Measurements from ENCODE around the gene PAPOLA. TPM values are rescaled to one million over a fixed set of nuclear protein-coding genes. Genes with fewer than 3 reads are reported as not detected.
A peak's percentile ranks its signal among the peaks of the same experiment; 100 is the strongest.
"Not testable (repeated sequence)": the region's sequence is repeated elsewhere in the genome, so short reads cannot be mapped to it uniquely, and the experiment has no call there.

The PAPOLA gene
- total RNA-seq, 1 experiment from 2014 or later = 274 TPM

- in situ Hi-C loops (cut with HindIII; ENCODE audit: low sequenced_read_pairs) = no loop called here
- DNase-seq (ENCODE audit: low spot score) = no peak
These were observed 4.6 kb upstream of the PAPOLA start for GRCh38 chr14:96497586-96497985.

DNA sequence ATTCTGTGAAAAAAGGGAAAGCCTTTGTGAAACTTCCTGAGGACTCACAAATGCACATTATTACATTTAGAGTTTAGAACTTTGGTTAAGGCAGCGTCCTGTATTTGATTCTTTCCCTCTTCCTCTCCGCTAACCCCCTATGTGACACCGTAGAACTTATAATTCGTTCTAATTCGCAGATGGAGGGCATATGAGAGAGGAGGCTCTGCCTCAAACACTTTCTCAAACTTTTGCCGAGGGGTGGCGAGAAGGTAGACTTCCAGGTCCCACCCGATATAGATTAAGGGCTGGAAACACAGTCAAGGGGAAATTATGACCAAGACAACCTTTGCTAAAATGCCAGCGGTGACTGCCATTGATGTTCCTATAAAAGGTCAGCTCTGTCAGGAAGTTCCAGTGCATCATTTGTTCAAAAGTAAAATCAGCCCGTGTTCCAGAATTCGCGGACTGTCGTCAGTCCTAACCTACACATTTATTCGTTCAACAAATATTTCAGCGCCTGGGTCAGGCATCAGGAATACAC lies 904 bp upstream of the PAPOLA start:
- in situ Hi-C loops (cut with HindIII; ENCODE audit: low sequenced_read_pairs) = no loop called here
- no peak for DNase-seq (ENCODE audit: low spot score)

- peak; percentile 30 for DNase-seq (ENCODE audit: low spot score)
- in situ Hi-C loops (cut with HindIII; ENCODE audit: low sequenced_read_pairs) = no loop called here
These were observed 581 bp downstream of the PAPOLA start for GRCh38 chr14:96502621-96503305.

DNA sequence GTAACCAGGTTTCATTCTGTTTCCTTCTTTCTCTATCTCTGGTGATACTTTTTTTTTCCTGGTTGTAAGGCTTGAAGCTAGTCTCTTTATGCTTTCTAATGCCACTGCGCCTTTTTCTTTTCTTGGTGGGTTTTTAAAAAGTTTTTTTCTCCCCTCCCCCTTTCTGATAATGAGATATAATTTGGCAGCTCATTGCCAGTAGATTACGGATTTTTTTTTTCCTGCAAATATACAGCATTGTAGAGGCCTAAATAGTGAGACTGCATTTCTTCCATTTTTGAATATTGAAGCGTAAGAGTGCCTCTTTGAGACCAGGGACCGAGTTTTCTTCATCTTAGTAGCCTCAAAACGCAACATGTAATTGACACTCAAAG lies 1.1 kb downstream of the PAPOLA start:
- in situ Hi-C loops (cut with HindIII; ENCODE audit: low sequenced_read_pairs) = no loop called here

GRCh38 chr14:96504353-96504752 lies 2.2 kb downstream of the PAPOLA start:
- DNase-seq (ENCODE audit: low spot score); in situ Hi-C loops (cut with HindIII; ENCODE audit: low sequenced_read_pairs): not testable (repeated sequence)

More for the DNA sequence above, 1.1 kb downstream of the PAPOLA start:
- DNase-seq (ENCODE audit: low spot score) = no peak

DNA sequence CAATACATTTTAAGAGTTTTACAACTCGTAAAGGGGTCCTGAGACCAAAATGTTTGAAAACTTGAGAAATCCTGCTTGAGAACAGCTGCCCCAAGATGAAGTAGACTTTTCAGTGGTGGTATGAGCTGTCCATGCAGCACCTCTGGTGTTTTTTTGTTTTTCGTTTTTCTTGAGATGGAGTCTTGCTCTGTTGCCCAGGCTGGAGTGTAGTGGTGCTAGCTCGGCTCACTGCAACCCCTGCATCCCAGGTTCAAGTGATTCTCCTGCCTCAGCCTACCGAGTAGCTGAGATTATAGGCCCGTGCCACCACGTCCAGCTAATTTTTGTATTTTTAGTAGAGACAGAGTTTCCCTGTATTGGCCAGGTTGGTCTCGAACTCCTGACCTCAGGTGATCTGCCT lies 5.5 kb downstream of the PAPOLA start:
- no peak for DNase-seq (ENCODE audit: low spot score)
- in situ Hi-C loops (cut with HindIII; ENCODE audit: low sequenced_read_pairs) = no loop called here

- in situ Hi-C loops (cut with HindIII; ENCODE audit: low sequenced_read_pairs) = no loop called here
- DNase-seq (ENCODE audit: low spot score) = no peak
These were observed 6.7 kb downstream of the PAPOLA start for GRCh38 chr14:96508900-96509299.

- in situ Hi-C loops (cut with HindIII; ENCODE audit: low sequenced_read_pairs) = no loop called here
These were observed 7.4 kb downstream of the PAPOLA start for GRCh38 chr14:96509457-96510090.

GRCh38 chr14:96511146-96511545 lies 9.0 kb downstream of the PAPOLA start:
- in situ Hi-C loops (cut with HindIII; ENCODE audit: low sequenced_read_pairs) = no loop called here
- no peak for DNase-seq (ENCODE audit: low spot score)

More at GRCh38 chr14:96509457-96510090, 7.4 kb downstream of the PAPOLA start:
- no peak for DNase-seq (ENCODE audit: low spot score)

GRCh38 chr14:96511667-96512066 lies 9.5 kb downstream of the PAPOLA start:
- DNase-seq (ENCODE audit: low spot score) = no peak
- in situ Hi-C loops (cut with HindIII; ENCODE audit: low sequenced_read_pairs) = no loop called here

DNA sequence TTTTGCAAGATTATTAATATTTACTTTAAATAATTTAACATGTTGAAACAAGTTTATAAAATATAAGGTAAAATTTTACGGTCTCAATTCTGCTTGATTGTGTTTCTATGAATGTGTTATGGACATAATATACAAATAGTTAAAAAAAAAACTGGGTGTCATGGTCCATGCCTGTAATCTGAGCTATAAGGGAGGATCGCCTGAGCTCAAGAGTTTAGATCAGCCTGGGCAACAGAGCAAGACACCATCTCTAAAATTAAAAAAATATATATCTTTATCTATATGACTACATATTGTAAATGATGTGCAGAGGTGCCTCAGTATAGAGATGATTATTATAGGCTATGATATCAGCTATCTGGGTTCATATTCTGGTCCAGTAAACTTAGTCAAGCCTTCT lies 9.9 kb downstream of the PAPOLA start:
- in situ Hi-C loops (cut with HindIII; ENCODE audit: low sequenced_read_pairs) = no loop called here

DNA sequence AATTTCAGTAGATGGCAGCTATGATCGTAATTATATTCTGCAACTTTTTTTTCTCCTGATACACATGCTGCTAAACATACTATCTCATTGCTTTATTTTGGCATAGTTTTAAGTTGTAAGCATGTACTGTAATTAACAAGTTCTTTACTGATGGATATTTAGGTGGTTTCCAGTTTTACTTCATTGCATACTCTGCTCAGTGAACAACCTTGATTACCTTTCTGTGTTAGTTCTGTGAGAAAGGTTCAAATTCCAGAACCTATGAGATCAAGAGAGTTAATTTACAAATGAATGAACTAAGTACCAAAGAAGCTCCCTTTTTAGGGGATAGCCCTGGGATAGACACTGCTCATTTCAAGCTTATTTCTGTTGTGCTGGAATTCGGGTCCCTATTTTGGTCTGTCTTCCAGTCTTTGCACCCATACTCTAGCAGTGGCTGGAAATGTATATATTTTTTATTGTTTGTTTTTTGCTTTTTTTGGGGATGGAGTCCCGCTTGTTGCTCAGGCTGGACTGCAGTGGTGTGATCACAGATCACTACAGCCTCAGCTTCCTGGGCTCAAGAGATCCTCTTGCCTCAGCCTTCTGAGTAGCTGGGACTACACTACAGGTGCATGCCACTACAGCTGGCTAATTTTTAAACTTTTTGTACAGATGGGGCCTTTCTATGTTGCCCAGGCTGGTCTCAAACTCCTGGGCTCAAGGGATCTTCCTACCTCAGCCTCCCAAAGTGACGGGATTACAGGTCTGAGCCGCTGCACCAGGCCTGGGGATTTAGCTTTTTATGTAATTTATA lies 10.6 kb downstream of the PAPOLA start:
- in situ Hi-C loops (cut with HindIII; ENCODE audit: low sequenced_read_pairs) = no loop called here
- DNase-seq (ENCODE audit: low spot score) = no peak

More for the DNA sequence above, 9.9 kb downstream of the PAPOLA start:
- no peak for DNase-seq (ENCODE audit: low spot score)

GRCh38 chr14:96514694-96515093 lies 12.5 kb downstream of the PAPOLA start:
- in situ Hi-C loops (cut with HindIII; ENCODE audit: low sequenced_read_pairs) = no loop called here
- no peak for DNase-seq (ENCODE audit: low spot score)

- in situ Hi-C loops (cut with HindIII; ENCODE audit: low sequenced_read_pairs) = no loop called here
- no peak for DNase-seq (ENCODE audit: low spot score)
These were observed 13.5 kb downstream of the PAPOLA start for GRCh38 chr14:96515731-96516130.

DNA sequence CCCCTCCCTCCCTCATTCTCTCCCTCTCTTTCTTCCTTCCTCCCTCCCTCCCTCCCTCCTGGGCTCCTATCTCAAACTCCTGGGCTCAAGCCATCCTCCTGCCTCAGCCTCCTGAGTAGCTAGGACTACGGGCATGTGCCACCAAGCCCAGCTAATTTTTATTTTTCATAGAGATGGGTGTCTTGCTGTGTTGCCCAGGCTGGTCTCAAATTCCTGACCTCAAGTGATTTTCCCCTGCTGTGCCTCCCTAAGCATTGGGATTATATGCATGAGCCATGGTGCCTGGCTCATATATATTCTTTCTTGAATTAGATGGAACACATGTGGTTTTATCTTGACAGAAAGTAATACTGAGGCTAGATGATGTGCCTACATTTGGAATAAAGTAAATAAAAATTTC lies 14.2 kb downstream of the PAPOLA start:
- in situ Hi-C loops (cut with HindIII; ENCODE audit: low sequenced_read_pairs) = no loop called here
- no peak for DNase-seq (ENCODE audit: low spot score)

DNA sequence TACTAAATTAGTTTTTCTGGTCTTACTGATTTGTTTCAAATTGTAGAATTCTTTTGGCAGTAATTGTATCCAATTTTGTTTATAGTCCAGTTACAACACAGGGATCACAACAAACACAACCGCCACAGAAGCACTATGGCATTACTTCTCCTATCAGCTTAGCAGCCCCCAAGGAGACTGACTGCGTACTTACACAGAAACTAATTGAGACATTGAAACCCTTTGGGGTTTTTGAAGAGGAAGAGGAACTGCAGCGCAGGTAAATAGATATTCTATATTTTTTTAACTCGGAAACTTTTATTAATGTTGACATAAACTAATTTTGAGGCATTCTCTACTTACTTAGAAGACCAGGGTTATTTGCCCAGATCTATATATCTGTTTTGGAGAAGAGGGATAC lies 17.8 kb downstream of the PAPOLA start:
- no peak for DNase-seq (ENCODE audit: low spot score)
- in situ Hi-C loops (cut with HindIII; ENCODE audit: low sequenced_read_pairs) = no loop called here

DNA sequence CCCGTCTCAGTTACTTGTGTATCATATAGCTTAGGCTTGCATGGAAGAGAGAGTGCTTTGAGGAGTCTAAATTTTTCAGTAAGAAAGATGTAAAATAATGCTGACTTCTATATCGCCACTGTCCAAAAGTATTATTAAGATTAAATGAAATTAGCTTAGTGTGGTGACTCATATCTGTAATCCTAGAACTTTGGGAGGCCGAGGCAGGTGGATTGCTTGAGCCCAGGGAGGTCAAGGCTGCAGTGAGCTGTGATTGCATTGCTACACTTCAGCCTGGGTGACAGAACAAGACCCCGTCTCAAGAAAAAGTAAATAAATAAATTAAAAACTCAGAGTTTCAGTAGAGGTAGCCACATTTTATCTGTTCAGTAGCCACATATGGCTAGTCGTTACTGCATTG lies 23.3 kb downstream of the PAPOLA start:
- in situ Hi-C loops (cut with HindIII; ENCODE audit: low sequenced_read_pairs) = no loop called here

DNA sequence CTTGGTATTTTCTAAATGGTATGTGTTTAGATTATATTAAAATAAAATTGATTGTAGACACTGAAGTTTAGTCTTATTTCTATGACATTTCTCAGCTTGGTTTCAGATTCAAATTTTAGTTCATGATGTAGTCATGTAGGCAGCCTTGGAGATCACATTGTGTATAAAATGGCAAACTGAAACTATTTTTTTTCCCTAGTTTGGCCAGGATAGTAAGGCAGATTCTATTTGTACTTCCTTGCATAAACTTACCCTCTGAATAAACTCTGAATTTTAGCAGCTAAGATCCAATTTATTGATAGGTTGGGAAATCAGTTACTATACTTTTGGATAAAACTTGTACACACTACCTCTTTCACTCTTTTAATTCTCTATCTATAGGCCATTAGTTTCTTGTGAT lies 30.4 kb downstream of the PAPOLA start:
- in situ Hi-C loops (cut with HindIII; ENCODE audit: low sequenced_read_pairs) = no loop called here
- DNase-seq (ENCODE audit: low spot score) = no peak

More for the DNA sequence above, 23.3 kb downstream of the PAPOLA start:
- no peak for DNase-seq (ENCODE audit: low spot score)

GRCh38 chr14:96536807-96537206 lies 34.6 kb downstream of the PAPOLA start:
- in situ Hi-C loops (cut with HindIII; ENCODE audit: low sequenced_read_pairs) = no loop called here
- DNase-seq (ENCODE audit: low spot score) = no peak

Data from G401 (cell line).